Glutamatergic neuron (in vitro differentiated cells): Measurements from ENCODE around the gene KIF6. TPM values are rescaled to one million over a fixed set of nuclear protein-coding genes. Genes with fewer than 3 reads are reported as not detected.

Source experiments
- DNase-seq: peaks from one replicate; pipeline ENCODE4 v3.0.0; 2022
- H3K27ac Mint-ChIP-seq: one replicate; pipeline ENCODE4 v1.8.0; 2020; ENCODE audit warnings: mild to moderate bottlenecking, mixed read lengths, inconsistent platforms; ENCODE audit not compliant: unreplicated experiment
- H3K27me3 Mint-ChIP-seq: one replicate; pipeline ENCODE4 v1.8.0; 2020; ENCODE audit warnings: mild to moderate bottlenecking, moderate library complexity, mixed read lengths, inconsistent platforms; ENCODE audit not compliant: unreplicated experiment
- H3K36me3 Mint-ChIP-seq: one replicate; pipeline ENCODE4 v1.8.0; 2020; ENCODE audit warnings: mild to moderate bottlenecking, mixed read lengths, inconsistent platforms; ENCODE audit not compliant: unreplicated experiment
- H3K4me1 Mint-ChIP-seq: one replicate; pipeline ENCODE4 v1.8.0; 2020; ENCODE audit warnings: mild to moderate bottlenecking, low read depth, mixed read lengths, inconsistent platforms; ENCODE audit not compliant: unreplicated experiment
- H3K4me3 Mint-ChIP-seq: one replicate; pipeline ENCODE4 v1.8.0; 2020; ENCODE audit warnings: mild to moderate bottlenecking, mixed read lengths, inconsistent platforms; ENCODE audit not compliant: unreplicated experiment
- H3K9me3 Mint-ChIP-seq: one replicate; pipeline ENCODE4 v1.8.0; 2020; ENCODE audit warnings: mild to moderate bottlenecking, moderate library complexity, mixed read lengths, inconsistent platforms; ENCODE audit not compliant: unreplicated experiment
- total RNA-seq: library from RNA; stranded (reverse); fragmentation: NEBNext Ultra II Directional; extraction: Animal tissue kit (Norgen Biotek cat#: 25700); gene quantifications from one replicate; pipeline ENCODE4 v1.2.1, GENCODE V29; 2021; ENCODE audit not compliant: unreplicated experiment
- TF ChIP-seq, protein P1 (sequence below): fragments of 200-600 bp; sonication (generic); IDR thresholded peaks from one replicate; pipeline ENCODE4 v1.5.0; 2021; ENCODE audit not compliant: partially characterized antibody, unreplicated experiment

KIF6 gene
- total RNA-seq, 1 donor from 2014 or later, result 1.1 TPM

GRCh38 chr6:39312912-39313525 lies 412.2 kb downstream of the KIF6 start:
- Mint-ChIP-seq H3K9me3 (peaks cover 7% of the 10 kb centered on the region), H3K4me3 (no peak overlapping the region), H3K4me1 (no peaks in the 10 kb centered on the region), H3K36me3 (peaks cover 3% of the 10 kb centered on the region), H3K27ac (no peak overlapping the region), H3K27me3 (peaks cover 19% of the 10 kb centered on the region)
- DNase-seq, result no peak
- TF ChIP-seq, protein P1, sequence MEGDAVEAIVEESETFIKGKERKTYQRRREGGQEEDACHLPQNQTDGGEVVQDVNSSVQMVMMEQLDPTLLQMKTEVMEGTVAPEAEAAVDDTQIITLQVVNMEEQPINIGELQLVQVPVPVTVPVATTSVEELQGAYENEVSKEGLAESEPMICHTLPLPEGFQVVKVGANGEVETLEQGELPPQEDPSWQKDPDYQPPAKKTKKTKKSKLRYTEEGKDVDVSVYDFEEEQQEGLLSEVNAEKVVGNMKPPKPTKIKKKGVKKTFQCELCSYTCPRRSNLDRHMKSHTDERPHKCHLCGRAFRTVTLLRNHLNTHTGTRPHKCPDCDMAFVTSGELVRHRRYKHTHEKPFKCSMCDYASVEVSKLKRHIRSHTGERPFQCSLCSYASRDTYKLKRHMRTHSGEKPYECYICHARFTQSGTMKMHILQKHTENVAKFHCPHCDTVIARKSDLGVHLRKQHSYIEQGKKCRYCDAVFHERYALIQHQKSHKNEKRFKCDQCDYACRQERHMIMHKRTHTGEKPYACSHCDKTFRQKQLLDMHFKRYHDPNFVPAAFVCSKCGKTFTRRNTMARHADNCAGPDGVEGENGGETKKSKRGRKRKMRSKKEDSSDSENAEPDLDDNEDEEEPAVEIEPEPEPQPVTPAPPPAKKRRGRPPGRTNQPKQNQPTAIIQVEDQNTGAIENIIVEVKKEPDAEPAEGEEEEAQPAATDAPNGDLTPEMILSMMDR, result no peak

DNA sequence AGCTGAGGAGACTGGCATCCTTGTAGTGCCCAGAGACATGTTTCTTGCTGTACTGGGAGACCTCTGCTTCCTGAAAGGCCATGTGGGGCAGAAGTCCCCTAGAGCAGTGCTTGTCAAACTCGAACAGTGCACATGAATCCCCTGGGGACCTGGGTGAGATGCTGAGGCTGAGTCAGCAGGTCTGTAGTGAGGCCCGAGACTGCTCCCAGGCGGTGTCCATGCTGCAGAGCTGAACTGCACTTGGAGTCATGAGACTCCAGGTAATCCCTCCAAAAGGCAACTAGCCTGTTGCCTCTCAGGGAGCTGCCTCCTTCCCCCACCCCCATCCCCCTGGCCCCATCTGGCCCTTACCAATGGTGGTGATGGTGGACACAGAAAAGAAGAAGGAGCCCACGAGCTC lies 414.7 kb downstream of the KIF6 start:
- no peaks in the 10 kb centered on the region for H3K36me3 Mint-ChIP-seq
- H3K9me3 Mint-ChIP-seq, result peaks cover 5% of the 10 kb centered on the region
- no peak overlapping the region for H3K4me3 Mint-ChIP-seq
- H3K27me3 Mint-ChIP-seq, result peaks cover 21% of the 10 kb centered on the region
- H3K4me1 Mint-ChIP-seq, result no peaks in the 10 kb centered on the region
- H3K27ac Mint-ChIP-seq, result no peak overlapping the region
- no peak for DNase-seq
- TF ChIP-seq, protein P1, result no peak

GRCh38 chr6:39309942-39310531 lies 415.2 kb downstream of the KIF6 start:
- Mint-ChIP-seq H3K4me3 (no peak overlapping the region), H3K36me3 (no peaks in the 10 kb centered on the region), H3K27ac (no peak overlapping the region), H3K4me1 (no peaks in the 10 kb centered on the region), H3K27me3 (peaks cover 21% of the 10 kb centered on the region), H3K9me3 (peaks cover 5% of the 10 kb centered on the region)
- TF ChIP-seq, protein P1, result peak; percentile 96
- peak; percentile 89 for DNase-seq

GRCh38 chr6:39307462-39307861 lies 417.7 kb downstream of the KIF6 start:
- Mint-ChIP-seq H3K27me3 (peaks cover 17% of the 10 kb centered on the region), H3K9me3 (peaks cover 5% of the 10 kb centered on the region), H3K4me1 (no peaks in the 10 kb centered on the region), H3K4me3 (no peak overlapping the region), H3K27ac (no peak overlapping the region), H3K36me3 (no peaks in the 10 kb centered on the region)
- TF ChIP-seq, protein P1, result no peak
- DNase-seq, result no peak

DNA sequence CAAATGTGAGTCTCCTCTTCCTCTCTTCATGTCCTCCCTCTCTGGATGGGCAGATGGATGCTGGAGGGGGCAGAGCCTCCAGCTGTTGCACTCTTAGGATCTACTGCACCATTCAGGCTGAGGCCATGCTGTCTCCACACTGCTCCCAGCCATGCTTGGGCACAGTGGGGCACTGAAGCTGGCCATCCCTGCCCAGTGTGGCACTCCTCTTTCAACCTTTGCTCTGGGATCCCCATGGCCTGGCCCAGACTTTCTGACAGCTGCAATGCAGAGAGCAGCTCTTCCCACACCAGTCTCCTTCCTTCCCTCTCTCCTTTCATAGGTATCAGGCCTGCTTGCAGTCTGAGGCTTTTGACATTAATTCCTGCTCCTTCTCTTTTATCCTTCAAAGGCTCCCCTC lies 420.3 kb downstream of the KIF6 start:
- no peak for DNase-seq
- peaks cover 7% of the 10 kb centered on the region for H3K27me3 Mint-ChIP-seq
- H3K36me3 Mint-ChIP-seq, result peaks cover 4% of the 10 kb centered on the region
- no peak overlapping the region for H3K27ac Mint-ChIP-seq
- TF ChIP-seq, protein P1, result no peak
- no peaks in the 10 kb centered on the region for H3K4me1 Mint-ChIP-seq
- H3K4me3 Mint-ChIP-seq, result no peak overlapping the region
- H3K9me3 Mint-ChIP-seq, result peaks cover 4% of the 10 kb centered on the region
